OCI-LY1 (cell line): ENCODE measurements around the gene MYL6B.

ENCODE experiments used
- H2AFZ ChIP-seq: fragments of 200-600 bp; sonication (generic), shearing (Covaris generic); 2 replicates; pipeline ENCODE4 v1.6.0; 2014; ENCODE audit warnings: antibody characterized with exemption, mild to moderate bottlenecking, low read length
- H3F3A ChIP-seq: fragments of 200-600 bp; sonication (generic), shearing (Covaris generic); 2 replicates; pipeline ENCODE4 v1.6.0; 2014; ENCODE audit warnings: mild to moderate bottlenecking, antibody characterized with exemption, low read length, moderate library complexity; ENCODE audit not compliant: insufficient read depth
- H3K27ac ChIP-seq: fragments of 200-600 bp; sonication (generic); 2 replicates; pipeline ENCODE4 v1.5.1; 2014; ENCODE audit warnings: low read length, mixed run types, mild to moderate bottlenecking, low read depth; ENCODE audit not compliant: poor library complexity, severe bottlenecking
- H3K27me3 ChIP-seq: fragments of 200-600 bp; sonication (generic); 2 replicates; pipeline ENCODE4 v1.6.0; 2014; ENCODE audit warnings: antibody characterized with exemption, mild to moderate bottlenecking, low read length, moderate library complexity; ENCODE audit not compliant: insufficient read depth
- H3K36me3 ChIP-seq: fragments of 200-600 bp; sonication (generic); 2 replicates; pipeline ENCODE4 v1.6.1; 2014; ENCODE audit warnings: mild to moderate bottlenecking, antibody characterized with exemption, low read length, moderate library complexity, mixed read lengths; ENCODE audit not compliant: insufficient read depth
- H3K4me1 ChIP-seq: fragments of 200-600 bp; sonication (generic); 2 replicates; pipeline ENCODE4 v1.5.1; 2014; ENCODE audit warnings: mild to moderate bottlenecking, low read length, moderate library complexity; ENCODE audit not compliant: insufficient read depth, severe bottlenecking
- H3K4me2 ChIP-seq: fragments of 200-600 bp; sonication (generic), shearing (Covaris generic); 2 replicates; pipeline ENCODE4 v1.6.1; 2014; ENCODE audit warnings: low read length
- H3K4me3 ChIP-seq: fragments of 200-600 bp; sonication (generic); 2 replicates; pipeline ENCODE4 v1.5.1; 2014; ENCODE audit warnings: low read length, low read depth, mild to moderate bottlenecking, mixed read lengths; ENCODE audit not compliant: poor library complexity, severe bottlenecking
- H3K79me2 ChIP-seq: fragments of 200-600 bp; shearing (Covaris generic); 2 replicates; pipeline ENCODE4 v1.6.1; 2016; ENCODE audit warnings: mixed run types, low read length, mixed read lengths; ENCODE audit not compliant: insufficient read depth
- H3K9ac ChIP-seq: fragments of 200-600 bp; sonication (generic), shearing (Covaris generic); 2 replicates; pipeline ENCODE4 v1.6.1; 2014; ENCODE audit warnings: mild to moderate bottlenecking, low read length, mixed read lengths
- H3K9me2 ChIP-seq: fragments of 200-600 bp; sonication (generic), shearing (Covaris generic); 2 replicates; pipeline ENCODE4 v1.6.1; 2014; ENCODE audit warnings: low read depth, mild to moderate bottlenecking, low read length, mixed read lengths
- H3K9me3 ChIP-seq: fragments of 200-600 bp; shearing (Covaris generic); 2 replicates; pipeline ENCODE4 v1.6.1; 2014; ENCODE audit warnings: low read length, mixed read lengths
- H4K20me1 ChIP-seq: fragments of 200-600 bp; sonication (generic), shearing (Covaris generic); 2 replicates; pipeline ENCODE4 v1.6.0; 2016; ENCODE audit warnings: mild to moderate bottlenecking, low read length; ENCODE audit not compliant: insufficient read depth
- CTCF ChIP-seq: fragments of 200-600 bp; sonication (generic), shearing (Covaris generic); IDR thresholded peaks from 2 replicates; pipeline ENCODE4 v1.5.1; 2017; ENCODE audit warnings: mild to moderate bottlenecking, antibody characterized with exemption, low read length, moderate library complexity, mixed read lengths
- EZH2 ChIP-seq: fragments of 200-600 bp; sonication (generic), shearing (Covaris generic); IDR thresholded peaks from 2 replicates; pipeline ENCODE4 v1.8.0; 2017; ENCODE audit warnings: borderline replicate concordance, mixed run types, mild to moderate bottlenecking, antibody characterized with exemption, low read length, moderate library complexity, mixed read lengths

Gene MYL6B

GRCh38 chr12:56124133-56124532, 28.3 kb upstream of the MYL6B start:
- H3K4me2 ChIP-seq = no peak overlapping the region
- no peaks in the 10 kb centered on the region for H4K20me1 ChIP-seq
- H3K36me3 ChIP-seq = peaks cover 12% of the 10 kb centered on the region; the same call in 1 of the 2 replicates
- H3K4me1 ChIP-seq = peaks cover 45% of the 10 kb centered on the region
- TF ChIP-seq EZH2 = no peak
- TF ChIP-seq CTCF = no peak
- H3K27ac ChIP-seq = no peak overlapping the region
- H3F3A ChIP-seq = peaks cover 11% of the 10 kb centered on the region
- H3K9me3 ChIP-seq = no peaks in the 10 kb centered on the region
- no peaks in the 10 kb centered on the region for H3K79me2 ChIP-seq
- no peaks in the 10 kb centered on the region for H3K9me2 ChIP-seq
- H3K9ac ChIP-seq = no peak overlapping the region; the same call in 1 of the 2 replicates
- no peak overlapping the region for H2AFZ ChIP-seq
- no peak overlapping the region for H3K4me3 ChIP-seq
- no peaks in the 10 kb centered on the region for H3K27me3 ChIP-seq

GRCh38 chr12:56126732-56127239, 25.6 kb upstream of the MYL6B start:
- H3K4me3 ChIP-seq = peak overlapping the region; percentile 51
- no peak for TF ChIP-seq EZH2

GRCh38 chr12:56127485-56127887, 24.9 kb upstream of the MYL6B start:
- Histone ChIP-seq H3K9me3 (no peaks in the 10 kb centered on the region), H3K36me3 (peaks cover 25% of the 10 kb centered on the region), H4K20me1 (no peaks in the 10 kb centered on the region), H3K27me3 (no peaks in the 10 kb centered on the region), H3K9me2 (no peaks in the 10 kb centered on the region), H3K4me3 (peak overlapping the region; percentile 51), H3K4me1 (peaks cover 42% of the 10 kb centered on the region), H3K9ac (peak overlapping the region; percentile 52), H3K79me2 (no peaks in the 10 kb centered on the region), H3F3A (peaks cover 11% of the 10 kb centered on the region), H2AFZ (no peak overlapping the region), H3K27ac (peak overlapping the region; percentile 92), H3K4me2 (peak overlapping the region; percentile 67)
- TF ChIP-seq CTCF (no peak), EZH2 (no peak)

More at GRCh38 chr12:56126732-56127239, 25.6 kb upstream of the MYL6B start:
- H3K9me3 ChIP-seq = no peaks in the 10 kb centered on the region
- H3K79me2 ChIP-seq = no peaks in the 10 kb centered on the region
- H3K9ac ChIP-seq = peak overlapping the region; percentile 52; the same call in 1 of the 2 replicates
- H3F3A ChIP-seq = peaks cover 11% of the 10 kb centered on the region
- peaks cover 42% of the 10 kb centered on the region for H3K4me1 ChIP-seq
- no peaks in the 10 kb centered on the region for H4K20me1 ChIP-seq
- peak overlapping the region; percentile 92 for H3K27ac ChIP-seq
- no peaks in the 10 kb centered on the region for H3K9me2 ChIP-seq
- no peak overlapping the region for H2AFZ ChIP-seq
- H3K36me3 ChIP-seq = peaks cover 20% of the 10 kb centered on the region
- H3K4me2 ChIP-seq = peak overlapping the region; percentile 67
- H3K27me3 ChIP-seq = no peaks in the 10 kb centered on the region
